Urinary bladder (tissue), 4 donors: ENCODE measurements around the gene EPN2. TPM values are rescaled to one million over a fixed set of nuclear protein-coding genes. Genes with fewer than 3 reads are reported as not detected.

Experiments used
- DNase-seq: peaks from one replicate; pipeline ENCODE4 v3.0.0-alpha.2; 2015; ENCODE audit errors: extremely low spot score
- H3K27ac ChIP-seq: one replicate; pipeline ENCODE4 v1.5.1; 2013; ENCODE audit warnings: low read depth, mild to moderate bottlenecking, moderate library complexity
- H3K36me3 ChIP-seq: one replicate; pipeline ENCODE4 v1.6.1; 2013; ENCODE audit warnings: mild to moderate bottlenecking, moderate library complexity; ENCODE audit not compliant: insufficient read depth
- H3K4me1 ChIP-seq: one replicate; pipeline ENCODE4 v1.6.1; 2013; ENCODE audit warnings: mild to moderate bottlenecking, moderate library complexity; ENCODE audit not compliant: insufficient read depth
- H3K4me3 ChIP-seq: one replicate; pipeline ENCODE4 v1.5.1; 2013; ENCODE audit warnings: low read depth, low read length
- WGBS: extraction: QIAGEN DNeasy Blood & Tissue Kit; methylation state at CpG from one replicate; pipeline ENCODE4 v1.1.7; 2013; 5-methylcytosine and 5-hydroxymethylcytosine counted together
- polyA plus RNA-seq: library from polyadenylated mRNA; stranded (reverse); fragments of 200-250 nt; gene quantifications from one replicate; pipeline ENCODE4 v1.2.3, GENCODE V29; 2013
- total RNA-seq: library from RNA; depleted of rRNA; stranded (reverse); fragments of >200 nt; gene quantifications from one replicate; pipeline ENCODE4 v1.2.3, GENCODE V29; 2014
- donor health status: healthy with polysubstance abuse.
- donor health status: healthy.

EPN2 gene
- total and polyA plus RNA-seq, 2 donors, result 40.3 to 46.2 TPM

DNA sequence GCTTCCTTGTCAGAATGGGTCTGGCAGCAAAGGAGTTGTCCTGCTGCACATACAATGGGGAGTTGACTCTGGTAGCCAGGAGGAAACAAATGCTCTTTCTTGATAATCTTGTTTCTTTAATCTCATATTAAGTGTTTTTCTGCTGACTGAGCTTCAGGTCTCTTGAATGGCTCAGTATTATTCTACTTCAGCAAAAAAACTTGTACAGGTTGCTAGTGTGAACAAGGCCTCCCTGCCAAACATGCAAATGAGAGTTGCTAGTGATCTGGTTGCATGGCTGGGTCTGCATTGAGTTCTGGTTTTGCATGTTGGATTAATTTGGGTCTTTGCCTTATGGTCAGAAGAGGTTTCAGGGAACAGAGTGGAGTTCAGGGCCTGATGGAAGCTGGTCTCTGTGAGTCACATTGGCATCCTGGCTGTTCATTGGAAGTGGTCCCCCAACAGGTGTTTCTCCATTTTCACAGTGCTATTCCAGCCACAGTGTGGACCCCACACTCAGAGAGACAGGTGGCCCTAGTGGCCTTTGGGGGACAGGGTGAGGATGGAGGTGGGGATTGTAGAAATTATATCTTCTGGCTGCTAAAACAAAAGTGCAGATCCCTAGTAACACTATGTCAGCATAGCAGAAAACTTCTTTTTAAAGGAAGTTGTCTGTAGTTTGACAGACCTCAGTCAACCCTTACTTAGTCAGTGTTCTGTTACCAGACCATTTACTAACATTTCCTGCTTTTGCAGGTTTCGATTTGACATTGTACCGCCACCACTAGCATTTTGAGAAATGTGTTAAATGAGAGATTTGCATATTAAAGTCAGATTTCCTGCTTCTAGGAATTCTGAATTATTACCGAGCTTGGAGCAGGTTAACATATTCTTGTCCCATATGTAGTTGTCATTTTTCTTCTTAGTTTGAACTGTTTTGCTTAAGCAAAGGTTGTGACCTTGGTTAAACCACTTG is 47.1 kb downstream of the EPN2 start:
- no peak for DNase-seq
- H3K36me3 ChIP-seq, result no peaks in the 10 kb centered on the region
- H3K27ac ChIP-seq, result no peak overlapping the region
- 82% methylated on average over 3 of the region's 3 CpGs for WGBS
- H3K4me1 ChIP-seq, result no peaks in the 10 kb centered on the region
- H3K4me3 ChIP-seq, result no peak overlapping the region

GRCh38 chr17:19285213-19285900 is 48.2 kb downstream of the EPN2 start:
- DNase-seq, result no peak
- H3K27ac ChIP-seq, result no peak overlapping the region
- WGBS, result 91% methylated on average over 21 of the region's 21 CpGs
- no peaks in the 10 kb centered on the region for H3K4me1 ChIP-seq
- H3K4me3 ChIP-seq, result no peak overlapping the region
- H3K36me3 ChIP-seq, result no peaks in the 10 kb centered on the region

- Histone ChIP-seq H3K4me3 (no peak overlapping the region), H3K4me1 (no peaks in the 10 kb centered on the region), H3K27ac (no peak overlapping the region), H3K36me3 (no peaks in the 10 kb centered on the region)
- WGBS, result 53% methylated on average over 11 of the region's 11 CpGs
- no peak for DNase-seq
Observed at GRCh38 chr17:19286751-19287341, 49.7 kb downstream of the EPN2 start.

DNA sequence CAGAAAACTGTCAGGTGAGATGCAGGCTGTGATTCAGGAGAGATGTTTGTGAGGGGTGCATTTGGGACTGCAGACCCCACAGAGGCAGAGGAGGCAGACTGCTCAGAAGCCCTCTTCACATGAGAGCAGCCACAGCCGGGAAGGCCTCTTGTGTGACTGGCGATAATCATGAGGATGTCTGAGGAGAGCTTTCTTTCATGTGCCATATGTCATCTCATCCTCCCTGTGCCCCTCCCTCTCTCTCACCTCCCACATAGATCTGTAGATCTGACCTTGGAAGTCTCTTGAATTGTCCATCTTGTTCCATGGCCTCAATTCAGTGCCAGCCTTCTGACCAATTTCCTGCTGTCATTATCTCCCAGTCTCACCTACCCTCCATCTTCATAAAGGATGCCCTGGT is 50.5 kb downstream of the EPN2 start:
- DNase-seq, result no peak
- no peaks in the 10 kb centered on the region for H3K4me1 ChIP-seq
- 71% methylated on average over 2 of the region's 2 CpGs for WGBS
- no peak overlapping the region for H3K27ac ChIP-seq
- H3K4me3 ChIP-seq, result no peak overlapping the region
- no peaks in the 10 kb centered on the region for H3K36me3 ChIP-seq

DNA sequence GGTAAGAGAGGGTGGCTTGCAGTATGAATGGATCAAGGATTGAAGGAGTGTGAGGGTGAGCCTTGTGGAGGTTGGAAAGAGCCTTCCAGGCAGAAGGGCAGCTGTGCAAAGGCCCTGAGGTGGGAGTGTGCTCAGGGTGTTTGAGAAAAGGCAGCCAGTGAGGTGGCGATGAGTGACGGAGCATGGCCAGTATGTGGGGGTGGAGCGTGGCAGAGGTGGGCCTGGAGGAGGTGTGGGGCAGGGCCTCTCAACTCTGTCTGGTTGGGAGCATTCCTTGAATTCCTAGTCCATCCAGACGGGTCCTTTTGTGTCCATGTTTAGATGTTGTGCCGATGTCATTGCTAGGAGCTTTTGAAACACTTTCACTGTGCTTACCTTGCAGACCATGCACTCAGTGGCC is 51.3 kb downstream of the EPN2 start:
- no peak overlapping the region for H3K4me3 ChIP-seq
- H3K4me1 ChIP-seq, result no peaks in the 10 kb centered on the region
- 80% methylated on average over 5 of the region's 5 CpGs for WGBS
- no peaks in the 10 kb centered on the region for H3K36me3 ChIP-seq
- H3K27ac ChIP-seq, result no peak overlapping the region
- no peak for DNase-seq

GRCh38 chr17:19290066-19290705 is 53.0 kb downstream of the EPN2 start:
- Histone ChIP-seq H3K27ac (no peak overlapping the region), H3K36me3 (no peaks in the 10 kb centered on the region), H3K4me3 (no peak overlapping the region), H3K4me1 (no peaks in the 10 kb centered on the region)
- 51% methylated on average over 9 of the region's 9 CpGs for WGBS
- no peak for DNase-seq

- WGBS, result 87% methylated on average over 12 of the region's 12 CpGs
- Histone ChIP-seq H3K4me1 (no peaks in the 10 kb centered on the region), H3K27ac (no peak overlapping the region), H3K36me3 (no peaks in the 10 kb centered on the region), H3K4me3 (no peak overlapping the region)
- DNase-seq, result no peak
Observed at GRCh38 chr17:19291646-19292376, 54.6 kb downstream of the EPN2 start.

- no peaks in the 10 kb centered on the region for H3K4me1 ChIP-seq
Observed at GRCh38 chr17:19292377-19292711, 55.2 kb downstream of the EPN2 start.

DNA sequence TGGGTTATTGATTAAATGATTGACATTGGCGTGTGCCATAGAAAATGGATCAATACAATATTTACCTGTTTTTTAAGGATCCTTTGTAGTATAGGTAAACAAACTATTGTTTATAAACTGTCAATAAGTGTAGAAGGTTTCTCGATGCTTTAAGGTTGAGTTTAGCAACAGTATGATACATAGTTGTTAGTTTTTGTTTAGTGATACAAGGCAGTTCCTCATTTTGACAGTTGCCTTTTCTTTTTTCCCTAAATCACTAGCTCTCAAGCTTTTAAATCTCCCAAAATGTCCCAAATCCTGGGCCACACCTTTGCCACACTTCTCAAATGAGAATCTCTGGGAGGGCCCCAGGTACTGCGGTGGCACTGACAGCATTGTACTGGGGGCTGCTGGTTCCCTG is 57.3 kb downstream of the EPN2 start:
- Histone ChIP-seq H3K4me1 (no peaks in the 10 kb centered on the region), H3K27ac (no peak overlapping the region)
- no peak for DNase-seq

More at GRCh38 chr17:19292377-19292711, 55.2 kb downstream of the EPN2 start:
- Histone ChIP-seq H3K36me3 (no peaks in the 10 kb centered on the region), H3K27ac (no peak overlapping the region), H3K4me3 (no peak overlapping the region)
- WGBS, result 97% methylated on average over 4 of the region's 4 CpGs
- DNase-seq, result no peak

DNA sequence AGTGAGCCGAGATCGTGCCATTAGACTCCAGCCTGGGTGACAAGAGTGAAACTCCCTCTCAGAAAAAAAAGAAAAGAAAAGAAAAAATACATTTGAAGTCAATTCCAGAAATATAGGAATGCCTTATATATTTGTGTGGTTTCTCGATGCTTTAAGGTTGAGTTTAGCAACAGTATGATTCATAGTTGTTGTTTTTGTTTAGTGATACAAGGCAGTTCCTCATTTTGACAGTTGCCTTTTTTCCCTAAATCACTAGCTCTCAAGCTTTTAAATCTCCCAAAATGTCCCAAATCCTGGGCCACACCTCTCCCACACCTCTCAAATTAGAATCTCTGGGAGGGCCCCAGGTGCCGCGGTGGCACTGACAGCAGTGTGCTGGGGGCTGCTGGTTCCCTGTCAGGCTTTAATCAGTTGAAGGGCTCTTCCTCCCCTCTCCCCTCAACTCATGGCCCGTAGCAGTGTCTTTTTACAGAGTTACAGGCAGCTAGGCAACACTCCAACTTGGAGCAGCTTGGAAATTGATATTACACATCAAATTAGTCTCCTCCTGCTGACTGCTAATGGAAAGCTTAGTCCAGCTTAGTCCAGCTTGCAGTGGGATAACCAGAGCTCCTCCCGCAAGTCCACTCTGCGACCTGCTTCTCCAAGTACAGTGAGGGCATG is 58.4 kb downstream of the EPN2 start:
- WGBS, result 80% methylated on average over 8 of the region's 8 CpGs
- H3K4me1 ChIP-seq, result no peaks in the 10 kb centered on the region
- no peaks in the 10 kb centered on the region for H3K36me3 ChIP-seq
- H3K4me3 ChIP-seq, result no peak overlapping the region
- DNase-seq, result no peak
- no peak overlapping the region for H3K27ac ChIP-seq

More for the DNA sequence above, 57.3 kb downstream of the EPN2 start:
- WGBS, result 89% methylated on average over 3 of the region's 3 CpGs
- H3K36me3 ChIP-seq, result no peaks in the 10 kb centered on the region
- H3K4me3 ChIP-seq, result no peak overlapping the region

GRCh38 chr17:19296786-19297778 is 59.9 kb downstream of the EPN2 start:
- no peak overlapping the region for H3K27ac ChIP-seq
- no peaks in the 10 kb centered on the region for H3K36me3 ChIP-seq
- no peak for DNase-seq
- no peak overlapping the region for H3K4me3 ChIP-seq
- H3K4me1 ChIP-seq, result no peaks in the 10 kb centered on the region
- 71% methylated on average over 11 of the region's 11 CpGs for WGBS
